NCI-H1417 treated with DMSO at 0.1 percent for 48 hours (cell line): ENCODE results near the gene INMT.
"Not testable (repeated sequence)": the region's sequence is repeated elsewhere in the genome, so short reads cannot be mapped to it uniquely, and the experiment has no call there.

Experiments
- DNase-seq: peaks from one replicate; lab custom pipeline; 2025; lab: John Stamatoyannopoulos, UW

INMT gene

GRCh38 chr7:30751696-30752273 lies at the start of gene INMT:
Gene INMT, plus strand, starts transcription at chr7:30752135. Its CDS starts 16 bp downstream, at chr7:30752151.
- no peak for DNase-seq

- no peak for DNase-seq
Observed at GRCh38 chr7:30702200-30702599, 49.7 kb upstream of the INMT start.

- DNase-seq: no peak
Observed at GRCh38 chr7:30703756-30704155, 48.2 kb upstream of the INMT start.

DNA sequence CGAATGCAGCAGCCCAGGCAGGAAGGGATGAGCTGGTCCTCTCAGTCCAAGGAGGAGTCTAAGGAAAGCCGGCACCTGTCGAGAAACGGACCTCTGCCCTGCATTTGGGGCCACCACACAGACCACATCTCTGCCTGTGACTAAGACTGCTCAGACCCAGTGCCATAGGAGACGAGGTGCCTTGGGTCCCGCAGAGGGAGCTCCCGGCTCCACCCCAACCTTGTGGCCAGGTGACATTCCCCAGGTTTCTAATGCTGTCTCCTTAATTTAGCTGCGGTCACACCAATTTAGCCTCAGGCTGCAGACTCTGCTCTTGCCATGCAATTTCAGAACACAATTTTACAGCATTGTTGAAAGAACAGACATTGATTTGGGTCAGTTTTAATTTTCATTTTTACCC lies 46.9 kb upstream of the INMT start:
- no peak for DNase-seq

DNA sequence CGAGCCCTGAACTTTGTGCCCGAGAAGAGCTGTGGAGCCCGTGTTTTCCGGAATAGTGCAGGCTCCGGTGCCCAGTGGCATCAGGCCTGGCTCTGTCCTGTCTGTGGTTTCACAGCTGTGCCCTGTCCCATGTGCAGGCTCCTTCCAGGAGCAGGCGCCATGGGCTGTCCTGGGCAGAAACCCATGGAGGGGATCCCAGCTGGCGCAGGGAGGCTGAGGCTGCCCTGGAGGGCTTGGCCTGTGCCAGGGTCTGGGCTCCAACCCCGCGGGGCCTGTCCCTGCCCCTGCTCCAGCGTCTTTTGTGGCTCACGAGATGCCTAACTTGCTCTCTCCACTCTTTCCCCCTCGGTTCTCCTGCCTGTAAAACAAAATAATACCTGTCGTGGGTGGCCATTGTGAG lies 46.3 kb upstream of the INMT start:
- no peak for DNase-seq

- DNase-seq: no peak
Observed at GRCh38 chr7:30706316-30706715, 45.6 kb upstream of the INMT start.

- no peak for DNase-seq
Observed at GRCh38 chr7:30706908-30707307, 45.0 kb upstream of the INMT start.

DNA sequence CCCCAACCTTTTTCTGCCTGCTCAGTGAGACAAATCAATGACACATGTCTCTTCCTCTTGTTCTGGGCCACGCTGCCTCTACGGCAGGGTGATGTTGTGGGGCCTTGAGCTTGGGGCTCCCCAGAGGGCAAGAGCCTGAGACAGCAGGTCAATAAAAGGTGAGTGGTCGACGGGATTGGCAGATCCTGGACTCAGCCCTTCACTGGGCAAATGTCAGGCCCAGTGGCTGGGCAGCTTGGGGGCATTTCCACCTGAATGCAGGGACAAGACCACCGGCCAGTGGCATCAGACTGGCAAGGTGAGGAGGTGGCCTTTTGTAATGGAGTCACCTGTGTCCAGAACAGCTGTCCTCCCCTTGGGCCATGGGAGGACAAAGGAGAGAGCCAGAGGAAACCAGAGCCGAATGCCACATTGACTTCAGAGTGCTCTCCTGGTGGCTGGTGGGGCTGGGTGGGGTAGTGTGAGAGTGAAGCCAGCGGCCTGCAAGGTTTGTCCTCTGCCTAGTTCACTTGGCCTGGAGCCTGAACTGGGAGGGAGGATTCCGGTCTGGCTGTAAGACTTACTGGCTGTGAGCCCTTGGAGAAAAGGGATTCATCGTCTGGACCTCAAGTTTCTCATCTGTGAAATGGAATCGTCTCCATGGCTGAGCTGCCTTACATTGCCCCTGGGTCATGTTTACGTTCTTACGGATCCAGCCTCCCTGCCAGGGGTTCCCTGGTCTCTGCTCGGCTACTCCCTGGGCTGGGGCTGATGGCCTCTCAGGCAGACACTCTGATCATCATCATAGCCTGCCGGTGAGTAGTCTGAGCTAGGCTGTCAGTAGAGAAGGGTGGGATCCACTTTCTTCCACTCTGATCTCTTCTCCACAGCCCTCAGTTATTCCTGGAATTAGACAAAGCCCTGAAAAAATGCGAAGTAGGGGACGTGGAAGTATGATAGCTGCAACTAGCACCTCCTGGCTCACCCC lies 44.3 kb upstream of the INMT start:
- DNase-seq: no peak

- DNase-seq: no peak
Observed at GRCh38 chr7:30708412-30708811, 43.5 kb upstream of the INMT start.

GRCh38 chr7:30708983-30709382 lies 43.0 kb upstream of the INMT start:
- no peak for DNase-seq

DNA sequence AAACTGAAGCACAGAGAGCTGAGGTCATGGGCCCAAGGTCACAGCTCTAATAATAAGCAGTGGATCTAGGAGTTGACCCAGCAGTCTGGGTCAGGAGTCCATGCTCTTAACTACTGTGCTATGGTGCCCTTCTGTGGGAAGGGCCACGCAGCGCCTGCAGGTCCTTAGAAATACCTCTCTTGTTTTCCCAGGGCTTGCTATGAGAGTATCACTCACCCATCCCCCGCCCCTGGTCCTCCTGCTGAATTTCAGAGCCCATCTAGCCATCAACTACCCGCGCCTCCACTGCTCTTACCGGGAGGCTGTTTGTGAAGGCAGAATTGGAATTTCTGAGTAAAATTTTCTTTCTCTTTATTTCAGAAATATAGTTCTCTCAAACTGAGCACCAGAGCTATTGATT lies 42.4 kb upstream of the INMT start:
- DNase-seq: no peak

GRCh38 chr7:30710669-30711068 lies 41.3 kb upstream of the INMT start:
- no peak for DNase-seq

- DNase-seq: no peak
Observed at GRCh38 chr7:30713392-30713791, 38.5 kb upstream of the INMT start.

DNA sequence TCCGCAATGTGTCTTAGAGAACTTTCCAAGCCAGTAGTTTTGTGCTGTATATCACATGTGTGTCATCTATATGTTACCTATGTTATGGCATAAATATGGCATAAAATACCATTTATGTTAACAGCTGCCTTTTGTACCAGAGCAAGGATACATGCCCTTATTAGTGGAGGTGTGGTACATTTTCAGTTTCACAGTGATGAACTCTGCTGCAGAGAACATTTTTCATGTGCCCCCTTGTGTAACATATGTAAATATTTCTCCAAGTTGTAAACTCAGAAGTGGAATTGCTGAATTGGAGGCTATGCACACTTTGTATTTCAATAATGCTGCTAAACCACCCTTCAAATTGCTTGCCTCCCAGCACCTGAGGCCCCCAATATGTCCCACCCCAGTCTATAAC lies 37.8 kb upstream of the INMT start:
- no peak for DNase-seq

DNA sequence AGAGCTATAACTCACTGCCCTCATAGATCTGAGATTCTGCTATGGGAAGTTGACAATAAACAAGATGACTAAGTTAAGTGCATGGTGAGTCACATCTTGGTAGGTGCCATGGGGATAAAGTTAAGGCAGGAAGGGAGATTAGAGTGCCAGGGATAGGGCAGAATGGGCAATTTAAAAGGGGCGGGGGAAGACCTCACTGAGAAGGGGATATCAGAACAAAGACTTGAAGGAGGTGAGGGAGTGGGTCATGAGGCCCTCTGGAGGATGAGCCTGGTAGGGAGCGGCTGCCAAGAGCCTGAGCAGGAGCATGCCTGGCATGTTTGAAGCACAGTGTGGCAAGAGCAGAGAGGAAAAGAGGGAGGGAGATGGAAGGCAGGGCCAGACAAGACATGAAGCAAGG lies 34.8 kb upstream of the INMT start:
- DNase-seq: no peak

GRCh38 chr7:30719434-30719833 lies 32.5 kb upstream of the INMT start:
- not testable (repeated sequence) for DNase-seq

DNA sequence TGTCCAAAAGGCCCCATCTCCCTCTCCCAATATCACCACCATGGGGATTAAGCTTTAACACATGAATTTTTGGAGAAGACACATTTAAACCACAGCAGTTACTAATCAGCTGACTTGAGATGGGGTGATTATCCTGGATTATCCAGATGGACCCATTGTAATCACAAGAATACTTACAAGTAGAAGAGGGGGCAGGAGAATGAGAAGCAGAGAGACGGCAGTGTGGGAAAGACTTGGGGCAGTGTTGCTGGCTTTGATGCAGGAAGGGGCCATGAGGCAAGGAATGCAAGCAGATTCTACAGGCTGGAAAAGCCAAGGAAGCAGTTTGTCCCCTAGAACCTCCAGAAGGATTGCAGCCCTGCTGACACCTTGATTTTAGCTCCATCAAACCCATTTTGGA lies 30.7 kb upstream of the INMT start:
- DNase-seq: no peak

- no peak for DNase-seq
Observed at GRCh38 chr7:30722187-30722586, 29.7 kb upstream of the INMT start.

GRCh38 chr7:30722671-30723070 lies 29.3 kb upstream of the INMT start:
- DNase-seq: no peak

DNA sequence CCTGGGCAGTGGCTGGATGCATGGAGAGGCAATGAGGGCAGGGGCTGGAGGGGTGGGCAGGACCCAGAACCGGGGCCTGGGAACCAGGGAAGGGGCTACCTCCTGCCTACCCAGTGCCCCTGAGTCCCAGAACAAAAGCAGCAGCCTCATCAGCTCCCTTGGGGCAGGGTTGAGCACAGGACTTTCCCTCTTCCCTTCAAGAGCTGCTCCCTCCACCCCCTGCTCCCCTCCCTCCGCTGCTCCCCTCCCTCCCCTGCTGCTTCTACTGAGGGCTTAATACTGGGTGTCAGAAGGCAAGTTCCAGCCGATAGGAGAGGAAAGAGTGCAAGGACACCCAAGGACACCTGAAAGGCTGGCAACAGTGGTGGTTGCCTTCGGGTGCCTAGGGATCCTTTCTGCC lies 28.2 kb upstream of the INMT start:
- no peak for DNase-seq

GRCh38 chr7:30726296-30727006 lies 25.5 kb upstream of the INMT start:
- no peak for DNase-seq

DNA sequence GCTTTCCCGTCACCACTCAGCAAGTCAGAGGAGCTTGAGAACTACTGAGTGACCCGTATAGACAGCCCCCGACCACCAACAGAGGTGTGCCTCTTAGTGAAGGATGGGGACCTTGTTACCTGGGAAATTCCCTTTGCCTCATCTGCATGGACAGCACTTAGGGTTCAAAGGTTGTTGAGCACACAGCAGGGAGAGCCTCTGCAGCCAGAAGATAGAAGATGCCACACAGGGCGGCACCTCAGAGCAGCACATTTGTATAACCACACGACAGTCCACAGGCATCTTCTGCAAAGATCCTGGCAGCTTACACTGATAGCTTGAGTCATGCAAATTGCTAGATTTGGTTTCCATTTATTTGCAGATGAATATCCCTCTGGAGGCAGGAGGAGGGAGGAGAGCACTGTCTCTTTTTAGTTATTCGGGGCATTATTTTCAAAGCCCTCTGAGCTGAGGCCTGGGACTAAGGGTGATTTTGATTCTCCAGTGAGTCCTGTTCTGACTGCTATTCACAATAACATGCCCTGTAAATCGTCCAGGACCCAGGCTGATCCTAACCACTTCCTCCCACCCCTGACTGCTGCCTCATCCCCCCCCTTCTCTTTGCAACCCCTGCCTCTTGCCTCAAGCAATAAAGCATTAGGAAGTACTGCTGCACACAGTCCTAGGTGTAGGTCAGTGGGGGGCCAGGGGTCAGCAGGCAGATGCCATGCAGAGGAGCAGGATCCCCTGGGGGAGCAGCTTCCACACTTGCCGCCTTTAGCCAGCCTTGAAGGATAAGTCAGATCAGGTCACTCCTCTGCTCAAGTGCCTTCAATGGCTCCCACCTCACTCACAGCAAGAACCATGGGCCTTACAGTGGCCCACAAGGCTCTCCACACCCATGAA lies 24.6 kb upstream of the INMT start:
- DNase-seq: no peak
